Mesendoderm (in vitro differentiated cells): Measurements from ENCODE around the gene TNRC6C.
"Not testable (repeated sequence)": the region's sequence is repeated elsewhere in the genome, so short reads cannot be mapped to it uniquely, and the experiment has no call there.

Experiments used
- DNase-seq: peaks from one replicate; pipeline ENCODE4 v3.0.0; 2013
- H2AK5ac ChIP-seq: 2 replicates; pipeline ENCODE4 v1.6.1; 2013; ENCODE audit warnings: low read length, inconsistent platforms
- H2BK120ac ChIP-seq: 2 replicates; pipeline ENCODE4 v1.6.1; 2013; ENCODE audit warnings: low read depth, mild to moderate bottlenecking, low read length, moderate library complexity, mixed read lengths
- H2BK15ac ChIP-seq: replicated peaks from 2 replicates; pipeline ENCODE4 v1.6.1; 2013; ENCODE audit warnings: low read depth, mild to moderate bottlenecking, moderate library complexity
- H2BK5ac ChIP-seq: 2 replicates; pipeline ENCODE4 v1.6.1; 2013; ENCODE audit warnings: low read length, inconsistent platforms
- H3K18ac ChIP-seq: 2 replicates; pipeline ENCODE4 v1.6.1; 2013; ENCODE audit warnings: mild to moderate bottlenecking, low read length, mixed read lengths
- H3K23ac ChIP-seq: one replicate; pipeline ENCODE4 v1.6.1; 2013; ENCODE audit warnings: low read length
- H3K27ac ChIP-seq: 2 replicates; pipeline ENCODE4 v1.5.1; 2013; ENCODE audit warnings: low read depth, mild to moderate bottlenecking, inconsistent platforms, low read length, moderate library complexity
- H3K27me3 ChIP-seq: 2 replicates; pipeline ENCODE4 v1.6.1; 2013; ENCODE audit warnings: low read length, control low read depth, mild to moderate bottlenecking, inconsistent platforms; ENCODE audit not compliant: insufficient read depth, poor library complexity
- H3K36me3 ChIP-seq: 2 replicates; pipeline ENCODE4 v1.6.1; 2013; ENCODE audit warnings: low read length, inconsistent platforms; ENCODE audit not compliant: control insufficient read depth, insufficient read depth
- H3K4ac ChIP-seq: one replicate; pipeline ENCODE4 v1.6.1; 2013; ENCODE audit warnings: low read depth, mild to moderate bottlenecking, low read length, moderate library complexity
- H3K4me1 ChIP-seq: 2 replicates; pipeline ENCODE4 v1.6.1; 2013; ENCODE audit warnings: low read depth, low read length, inconsistent platforms; ENCODE audit not compliant: control insufficient read depth
- H3K4me2 ChIP-seq: 2 replicates; pipeline ENCODE4 v1.6.1; 2013; ENCODE audit warnings: low read length
- H3K4me3 ChIP-seq: 2 replicates; pipeline ENCODE4 v1.5.1; 2013; ENCODE audit warnings: mild to moderate bottlenecking, low read length
- H3K56ac ChIP-seq: one replicate; pipeline ENCODE4 v1.6.1; 2013; ENCODE audit warnings: low read length
- H3K79me1 ChIP-seq: 2 replicates; pipeline ENCODE4 v1.6.1; 2013; ENCODE audit warnings: low read length, inconsistent platforms
- H3K79me2 ChIP-seq: 2 replicates; pipeline ENCODE4 v1.6.1; 2013; ENCODE audit warnings: mild to moderate bottlenecking, low read length; ENCODE audit not compliant: control insufficient read depth, insufficient read depth
- H3K9ac ChIP-seq: 2 replicates; pipeline ENCODE4 v1.6.1; 2013; ENCODE audit warnings: low read length, inconsistent platforms
- H4K5ac ChIP-seq: one replicate; pipeline ENCODE4 v1.6.1; 2013; ENCODE audit warnings: low read length
- H4K8ac ChIP-seq: one replicate; pipeline ENCODE4 v1.6.1; 2013; ENCODE audit warnings: low read depth, mild to moderate bottlenecking, control low read depth, low read length, moderate library complexity
- WGBS: extraction: QIAGEN DNeasy Blood & Tissue Kit; methylation state at CpG from one replicate; pipeline ENCODE4 v1.1.7; 2013; ENCODE audit warnings: low lambda C conversion rate, missing lambda C conversion rate; ENCODE audit not compliant: insufficient coverage; ENCODE audit errors: extremely low coverage; 5-methylcytosine and 5-hydroxymethylcytosine counted together

TNRC6C gene

DNA sequence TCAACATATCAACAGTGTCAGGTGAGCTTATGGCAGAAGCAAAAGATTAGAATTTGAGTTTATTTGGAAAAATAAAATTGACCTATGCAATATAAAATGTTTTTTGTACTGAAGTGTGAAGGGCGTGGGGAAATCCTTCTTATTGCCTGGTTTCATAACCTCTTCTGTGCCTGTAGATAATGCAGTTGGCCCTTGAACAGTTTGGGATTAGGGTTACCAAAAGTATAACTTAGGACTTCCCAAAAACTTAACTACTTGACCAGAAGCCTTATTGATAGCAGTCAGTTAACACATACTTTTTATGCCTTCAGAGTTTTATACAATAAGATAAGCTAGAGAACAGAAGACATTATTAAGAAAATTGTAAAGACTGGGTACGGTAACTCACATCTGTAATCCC, 104.1 kb downstream of the TNRC6C start:
- DNase-seq: no peak
- Histone ChIP-seq H3K18ac (no peak overlapping the region), H3K4me2 (no peak overlapping the region), H4K8ac (no peak overlapping the region), H3K4me3 (no peak overlapping the region), H3K36me3 (no peaks in the 10 kb centered on the region), H3K79me1 (no peaks in the 10 kb centered on the region), H3K4me1 (no peaks in the 10 kb centered on the region), H3K23ac (no peak overlapping the region), H3K56ac (no peak overlapping the region), H3K9ac (no peak overlapping the region), H3K27me3 (no peaks in the 10 kb centered on the region), H3K79me2 (no peaks in the 10 kb centered on the region), H3K27ac (no peak overlapping the region), H4K5ac (no peak overlapping the region), H2BK5ac (no peak overlapping the region), H2AK5ac (no peak overlapping the region), H2BK120ac (no peak overlapping the region), H2BK15ac (no peak overlapping the region), H3K4ac (no peak overlapping the region)
- 100% methylated on average over 1 of the region's 2 CpGs for WGBS

DNA sequence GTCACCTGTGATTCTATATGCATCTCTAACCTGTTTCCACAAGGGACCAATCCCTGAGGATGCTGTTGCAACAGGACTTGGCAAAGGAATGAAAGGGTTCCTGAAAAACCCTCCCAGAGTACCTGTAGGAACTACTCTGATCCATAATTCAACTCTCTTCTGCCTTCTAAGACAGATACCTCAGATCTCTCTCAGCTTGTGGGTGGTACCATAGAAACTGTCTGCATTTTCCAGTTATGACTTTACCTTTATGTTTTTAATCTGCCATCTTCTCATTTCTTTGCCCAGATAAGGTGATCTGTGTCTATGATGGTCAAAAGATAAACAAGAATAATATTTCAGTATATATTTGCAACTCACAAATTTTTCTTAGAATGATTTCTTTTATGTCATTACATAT, 105.0 kb downstream of the TNRC6C start:
- H3K4me3 ChIP-seq: no peak overlapping the region
- no peak overlapping the region for H2BK5ac ChIP-seq
- DNase-seq: no peak
- no peak overlapping the region for H3K4ac ChIP-seq
- no peak overlapping the region for H3K27ac ChIP-seq
- no peak overlapping the region for H4K5ac ChIP-seq
- H3K4me2 ChIP-seq: no peak overlapping the region
- H2BK15ac ChIP-seq: no peak overlapping the region
- no peak overlapping the region for H2BK120ac ChIP-seq
- H4K8ac ChIP-seq: no peak overlapping the region
- no peak overlapping the region for H3K23ac ChIP-seq
- H3K56ac ChIP-seq: no peak overlapping the region
- no peak overlapping the region for H3K9ac ChIP-seq
- H3K4me1 ChIP-seq: no peaks in the 10 kb centered on the region
- no peak overlapping the region for H3K18ac ChIP-seq
- H3K79me2 ChIP-seq: no peaks in the 10 kb centered on the region
- no peaks in the 10 kb centered on the region for H3K36me3 ChIP-seq
- no peaks in the 10 kb centered on the region for H3K79me1 ChIP-seq
- H3K27me3 ChIP-seq: no peaks in the 10 kb centered on the region
- H2AK5ac ChIP-seq: no peak overlapping the region

DNA sequence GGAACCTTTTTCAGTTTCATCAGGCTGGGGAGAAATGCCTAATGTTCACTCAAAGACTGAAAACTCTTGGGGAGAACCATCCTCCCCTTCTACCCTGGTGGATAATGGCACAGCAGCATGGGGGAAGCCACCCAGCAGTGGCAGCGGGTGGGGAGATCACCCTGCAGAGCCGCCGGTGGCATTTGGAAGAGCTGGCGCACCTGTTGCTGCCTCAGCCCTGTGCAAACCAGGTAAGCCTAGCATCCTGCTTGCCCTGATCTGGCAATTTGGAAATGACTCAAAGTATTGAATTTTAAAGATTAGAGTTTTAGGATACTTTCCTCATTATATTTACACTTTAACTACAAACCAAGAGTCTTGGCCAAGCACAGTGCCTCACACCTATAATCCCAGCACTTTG, 106.2 kb downstream of the TNRC6C start:
- Histone ChIP-seq H3K4me1 (no peaks in the 10 kb centered on the region), H4K8ac (no peak overlapping the region), H3K23ac (no peak overlapping the region), H3K79me1 (no peaks in the 10 kb centered on the region), H2BK120ac (no peak overlapping the region), H3K27ac (no peak overlapping the region), H3K18ac (no peak overlapping the region), H2BK5ac (no peak overlapping the region), H2AK5ac (no peak overlapping the region), H4K5ac (no peak overlapping the region), H3K27me3 (no peaks in the 10 kb centered on the region), H2BK15ac (no peak overlapping the region), H3K79me2 (no peaks in the 10 kb centered on the region), H3K4me2 (no peak overlapping the region), H3K56ac (no peak overlapping the region), H3K4ac (no peak overlapping the region), H3K9ac (no peak overlapping the region), H3K4me3 (no peak overlapping the region), H3K36me3 (no peaks in the 10 kb centered on the region)
- DNase-seq: no peak
- WGBS: no CpG with 5 or more reads among the region's 4 CpGs

DNA sequence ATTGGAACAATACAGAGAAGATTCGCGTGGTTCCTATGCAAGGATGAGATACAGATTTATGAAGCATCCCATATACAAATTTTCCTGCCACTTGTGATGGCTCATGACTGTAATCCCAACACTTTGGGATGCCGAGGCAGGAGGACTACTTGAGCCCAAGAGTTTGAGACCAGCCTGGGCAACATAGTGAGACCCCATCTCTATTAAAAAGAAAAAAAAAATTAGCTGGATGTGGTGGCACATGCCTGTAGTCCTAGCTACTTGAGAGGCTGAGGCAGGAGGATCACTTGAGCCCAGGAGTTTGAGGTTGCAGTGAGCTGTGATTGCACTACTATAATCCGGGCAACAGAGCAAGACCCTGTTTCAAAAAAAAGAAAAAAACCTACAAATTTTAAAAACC, 108.5 kb downstream of the TNRC6C start:
- WGBS: no CpG with 5 or more reads among the region's 4 CpGs
- not testable (repeated sequence) for H3K36me3 ChIP-seq

DNA sequence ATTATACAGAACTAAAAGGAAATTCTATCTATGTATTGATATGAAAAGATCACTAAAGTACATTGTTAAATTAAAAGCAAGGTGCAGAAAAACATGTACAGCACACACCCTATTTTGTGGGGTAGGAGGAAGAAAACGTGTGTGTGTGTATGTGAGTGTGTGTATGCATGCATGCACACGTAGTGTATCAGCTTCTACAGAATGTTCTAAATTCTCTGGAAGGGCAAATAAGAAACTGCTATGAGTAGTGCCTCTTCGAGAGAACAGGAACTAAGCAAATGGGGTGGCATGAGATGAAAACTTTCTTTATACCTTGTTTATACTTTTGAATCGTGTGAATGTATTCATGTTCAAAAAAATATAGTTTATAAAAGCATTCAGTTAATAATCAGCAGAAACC, 111.2 kb downstream of the TNRC6C start:
- Histone ChIP-seq H2BK5ac (no peak overlapping the region), H3K4me1 (no peaks in the 10 kb centered on the region), H2AK5ac (no peak overlapping the region), H3K23ac (no peak overlapping the region), H3K79me2 (no peaks in the 10 kb centered on the region), H3K36me3 (peaks cover 2% of the 10 kb centered on the region), H3K9ac (no peak overlapping the region), H3K79me1 (no peaks in the 10 kb centered on the region), H3K18ac (no peak overlapping the region), H4K5ac (no peak overlapping the region), H3K4ac (no peak overlapping the region), H2BK15ac (no peak overlapping the region), H3K56ac (no peak overlapping the region), H4K8ac (no peak overlapping the region), H3K4me3 (no peak overlapping the region), H2BK120ac (no peak overlapping the region), H3K4me2 (no peak overlapping the region), H3K27me3 (no peaks in the 10 kb centered on the region), H3K27ac (no peak overlapping the region)
- DNase-seq: no peak
- WGBS: no CpG with 5 or more reads among the region's 4 CpGs

More for the DNA sequence above, 108.5 kb downstream of the TNRC6C start:
- not testable (repeated sequence) for H3K4me3 ChIP-seq, H2BK120ac ChIP-seq, H3K4me2 ChIP-seq, H3K9ac ChIP-seq, H2AK5ac ChIP-seq, H3K79me1 ChIP-seq, H2BK15ac ChIP-seq, H3K56ac ChIP-seq, H3K27ac ChIP-seq, H4K5ac ChIP-seq, H3K4ac ChIP-seq, H4K8ac ChIP-seq, H3K79me2 ChIP-seq, H3K4me1 ChIP-seq, H3K27me3 ChIP-seq, DNase-seq, H2BK5ac ChIP-seq, H3K23ac ChIP-seq, H3K18ac ChIP-seq

DNA sequence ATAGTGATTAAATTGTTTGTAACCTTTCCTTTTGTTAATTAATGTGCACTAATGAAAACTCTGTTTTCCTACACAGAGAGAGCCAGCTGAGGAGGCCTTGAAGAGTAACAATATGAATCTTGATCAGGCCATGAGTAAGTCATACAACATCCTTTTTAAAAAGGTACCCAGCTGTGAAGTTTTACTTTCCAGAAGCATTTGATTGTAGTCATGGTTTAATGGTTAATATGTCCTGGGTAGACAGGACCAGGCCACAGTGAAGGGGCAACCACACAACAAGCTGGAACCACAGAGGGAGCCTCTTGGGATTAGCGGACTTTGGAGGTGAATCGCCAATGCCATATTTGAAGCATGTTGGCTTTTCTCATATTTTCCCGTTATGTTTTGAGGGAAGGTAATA, 114.5 kb downstream of the TNRC6C start:
- Histone ChIP-seq H3K36me3 (peaks cover 3% of the 10 kb centered on the region), H3K4me3 (no peak overlapping the region), H4K8ac (no peak overlapping the region), H3K18ac (no peak overlapping the region), H3K4me1 (no peaks in the 10 kb centered on the region), H3K27me3 (no peaks in the 10 kb centered on the region), H3K4ac (no peak overlapping the region), H3K23ac (no peak overlapping the region), H3K79me1 (no peaks in the 10 kb centered on the region), H4K5ac (no peak overlapping the region), H3K4me2 (no peak overlapping the region), H2BK15ac (no peak overlapping the region), H2BK5ac (no peak overlapping the region), H2AK5ac (no peak overlapping the region), H3K9ac (no peak overlapping the region), H2BK120ac (no peak overlapping the region), H3K79me2 (no peaks in the 10 kb centered on the region), H3K56ac (no peak overlapping the region), H3K27ac (no peak overlapping the region)
- no CpG with 5 or more reads among the region's 3 CpGs for WGBS
- no peak for DNase-seq
